H1 (cell line): ENCODE data around the gene KCTD10. TPM values are rescaled to one million over a fixed set of nuclear protein-coding genes. Genes with fewer than 3 reads are reported as not detected.

Experiments
- CTCF ChIA-PET: fragments of 300-600 bp; sonication (Branson Sonifier 250); formaldehyde crosslinking; loops from one replicate; lab custom pipeline; 2021; ENCODE audit not compliant: partially characterized antibody; lab: Charles Lee
- POLR2A ChIA-PET: fragments of 300-600 bp; sonication (Branson Sonifier 250); formaldehyde crosslinking; loops from one replicate; lab custom pipeline; 2021; ENCODE audit warnings: inconsistent platforms; ENCODE audit not compliant: partially characterized antibody; lab: Charles Lee
- DNase-seq, 2 experiments: peaks; one replicate each; pipeline versions ENCODE4 v3.0.0 to v3.0.0-alpha.2; 2010 to 2022; ENCODE audit warnings: low spot score in 2 of 2, low read depth in 1 of 2, mixed read lengths in 1 of 2
- FAIRE-seq: peaks from 2 replicates; lab custom pipeline; 2011; peaks lifted over from hg19 to GRCh38; lab: Jason Lieb, UNC
- H2AFZ ChIP-seq: 2 replicates; pipeline ENCODE4 v1.8.1; 2012; ENCODE audit warnings: low read length, inconsistent platforms
- H2AK5ac ChIP-seq: 2 replicates; pipeline ENCODE4 v1.6.1; 2013; ENCODE audit warnings: low read depth, low read length
- H2BK120ac ChIP-seq: replicated peaks from 2 replicates; pipeline ENCODE3; 2013; ENCODE audit warnings: low read depth, low read length, inconsistent platforms
- H2BK12ac ChIP-seq: 2 replicates; pipeline ENCODE4 v1.6.1; 2013; ENCODE audit warnings: low read depth, low read length
- H2BK15ac ChIP-seq: 2 replicates; pipeline ENCODE4 v1.6.1; 2013; ENCODE audit warnings: low read length
- H2BK20ac ChIP-seq: 2 replicates; pipeline ENCODE4 v1.6.1; 2013; ENCODE audit warnings: low read length
- H2BK5ac ChIP-seq: 2 replicates; pipeline ENCODE4 v1.6.1; 2013; ENCODE audit warnings: low read depth, low read length
- H3K14ac ChIP-seq: 2 replicates; pipeline ENCODE4 v1.6.1; 2013; ENCODE audit warnings: inconsistent platforms; ENCODE audit not compliant: insufficient read length
- H3K18ac ChIP-seq: 2 replicates; pipeline ENCODE4 v1.6.1; 2013; ENCODE audit warnings: low read length; ENCODE audit errors: extremely low read depth
- H3K23ac ChIP-seq: 2 replicates; pipeline ENCODE4 v1.6.1; 2013; ENCODE audit warnings: inconsistent platforms; ENCODE audit not compliant: insufficient read length
- H3K23me2 ChIP-seq: 2 replicates; pipeline ENCODE4 v1.6.1; 2013; ENCODE audit warnings: low read depth, low read length
- H3K27ac ChIP-seq: 2 replicates; pipeline ENCODE4 v1.6.1; 2011; ENCODE audit warnings: low read depth, low read length, inconsistent platforms
- H3K27me3 ChIP-seq, 4 experiments: replicated peaks in 1 of 4; 1 replicate in 1 of 4; 2 replicates in 3 of 4; pipeline versions ENCODE4 v1.6.1 to v1.8.1; 2011 to 2013; ENCODE audit warnings: low read length in 3 of 4, mild to moderate bottlenecking in 3 of 4, inconsistent platforms in 2 of 4, mixed read lengths in 2 of 4, moderate library complexity in 1 of 4; ENCODE audit not compliant: control insufficient read depth in 3 of 4, insufficient read depth in 3 of 4; ENCODE audit errors: extremely low read depth in 1 of 4
- H3K36me3 ChIP-seq, 4 experiments: 2 replicates each; pipeline versions ENCODE4 v1.6.1 to v1.8.1; 2011 to 2013; ENCODE audit warnings: mild to moderate bottlenecking in 4 of 4, low read length in 3 of 4, moderate library complexity in 2 of 4, control low read depth in 1 of 4, inconsistent platforms in 1 of 4; ENCODE audit not compliant: insufficient read depth in 4 of 4, control insufficient read depth in 2 of 4
- H3K4ac ChIP-seq: replicated peaks from 2 replicates; pipeline ENCODE3; 2013; ENCODE audit warnings: low read length, low read depth, mixed read lengths, inconsistent platforms; ENCODE audit not compliant: insufficient read length
- H3K4me1 ChIP-seq, 4 experiments: replicated peaks in 1 of 4; 1 replicate in 1 of 4; 2 replicates in 3 of 4; pipeline versions ENCODE4 v1.6.1 to v1.8.1; 2011 to 2013; ENCODE audit warnings: low read length in 3 of 4, inconsistent platforms in 2 of 4, mixed read lengths in 1 of 4; ENCODE audit not compliant: insufficient read depth in 4 of 4, control insufficient read depth in 3 of 4
- H3K4me2 ChIP-seq, 2 experiments: 2 replicates each; pipeline versions ENCODE4 v1.6.1 to v1.8.1; 2011 to 2013; ENCODE audit warnings: low read depth in 2 of 2, low read length in 2 of 2, control low read depth in 1 of 2, inconsistent platforms in 1 of 2, mild to moderate bottlenecking in 1 of 2; ENCODE audit not compliant: insufficient read depth in 1 of 2
- H3K4me3 ChIP-seq, 4 experiments: fragments of 200-600, 300-600 bp in 1 of 4; sonication (generic), shearing (Covaris generic), sonication (Bioruptor Twin) in 1 of 4; 2 replicates each; pipeline versions ENCODE4 v1.5.1 to v1.8.1; 2011 to 2016; ENCODE audit warnings: low read length in 4 of 4, low read depth in 3 of 4, control low read depth in 2 of 4, inconsistent platforms in 2 of 4, mild to moderate bottlenecking in 2 of 4, mixed read lengths in 1 of 4, moderate library complexity in 1 of 4; ENCODE audit not compliant: insufficient read depth in 2 of 4; ENCODE audit errors: extremely low read depth in 1 of 4
- H3K56ac ChIP-seq: replicated peaks from 2 replicates; pipeline ENCODE3; 2013; ENCODE audit warnings: low read depth, mild to moderate bottlenecking, mixed read lengths, low read length, inconsistent platforms; ENCODE audit not compliant: insufficient read length
- H3K79me1 ChIP-seq: 2 replicates; pipeline ENCODE4 v1.6.1; 2013; ENCODE audit warnings: low read depth, low read length, control low read depth
- H3K79me2 ChIP-seq, 2 experiments: 2 replicates each; pipeline versions ENCODE4 v1.6.1 to v1.8.1; 2012 to 2013; ENCODE audit warnings: low read length in 2 of 2, mild to moderate bottlenecking in 2 of 2, inconsistent platforms in 1 of 2; ENCODE audit not compliant: insufficient read depth in 2 of 2, control insufficient read depth in 1 of 2
- H3K9ac ChIP-seq, 4 experiments: replicated peaks in 1 of 4; 1 replicate in 1 of 4; 2 replicates in 3 of 4; pipeline versions ENCODE4 v1.6.1 to v1.8.1; 2011 to 2013; ENCODE audit warnings: low read depth in 3 of 4, low read length in 3 of 4, control low read depth in 2 of 4, mild to moderate bottlenecking in 2 of 4, moderate library complexity in 2 of 4, inconsistent platforms in 1 of 4; ENCODE audit errors: extremely low read depth in 1 of 4
- H3K9me3 ChIP-seq, 2 experiments: 2 replicates each; pipeline versions ENCODE4 v1.6.1 to v1.8.1; 2012 to 2013; ENCODE audit warnings: mild to moderate bottlenecking in 2 of 2, moderate library complexity in 2 of 2, control low read depth in 1 of 2, inconsistent platforms in 1 of 2, low read depth in 1 of 2, low read length in 1 of 2, mixed read lengths in 1 of 2; ENCODE audit not compliant: insufficient read depth in 2 of 2
- H4K20me1 ChIP-seq, 2 experiments: replicated peaks in 1 of 2; 2 replicates each; pipeline versions ENCODE3 to v1.8.1; 2011 to 2013; ENCODE audit warnings: inconsistent platforms in 2 of 2, low read length in 2 of 2, mild to moderate bottlenecking in 1 of 2; ENCODE audit not compliant: insufficient read depth in 2 of 2, control insufficient read depth in 1 of 2
- H4K5ac ChIP-seq: 2 replicates; pipeline ENCODE4 v1.6.1; 2013; ENCODE audit warnings: low read length, low read depth, mixed read lengths, inconsistent platforms; ENCODE audit not compliant: insufficient read length
- H4K8ac ChIP-seq: 2 replicates; pipeline ENCODE4 v1.8.0; 2013; ENCODE audit warnings: mild to moderate bottlenecking, moderate library complexity, low read length, inconsistent platforms; ENCODE audit not compliant: insufficient read depth; ENCODE audit errors: extremely low read depth
- H4K91ac ChIP-seq: replicated peaks from 2 replicates; pipeline ENCODE3; 2013; ENCODE audit warnings: low read length, mixed read lengths, inconsistent platforms; ENCODE audit not compliant: insufficient read length
- ZNF274 ChIP-seq: IDR thresholded peaks from 2 replicates; pipeline ENCODE4 v1.7.0; 2012; ENCODE audit warnings: low read length, borderline replicate concordance; ENCODE audit errors: extremely low read depth
- WGBS, 2 experiments: shearing (Covaris generic) in 1 of 2; methylation state at CpG; one replicate each; pipeline versions ENCODE4 v1.1.6 to v1.1.7; 2013 to 2015; ENCODE audit warnings: low lambda C conversion rate in 2 of 2, mixed read lengths in 2 of 2, inconsistent platforms in 1 of 2, low coverage in 1 of 2, missing lambda C conversion rate in 1 of 2; ENCODE audit not compliant: insufficient replicate concordance in 2 of 2, insufficient coverage in 1 of 2, insufficient read length in 1 of 2; ENCODE audit errors: extremely low coverage in 1 of 2, missing lambda C conversion rate in 1 of 2; 5-methylcytosine and 5-hydroxymethylcytosine counted together
- polyA plus RNA-seq, 7 experiments: library from polyadenylated mRNA; depleted of rRNA in 3 of 7; stranded (reverse) in 5 of 7; unstranded in 2 of 7; fragments of >200 nt in 5 of 7; fragments of 200-250 nt in 2 of 7; gene quantifications; 1 replicate in 5 of 7; 2 replicates in 1 of 7; 4 replicates in 1 of 7; pipeline versions ENCODE4 v1.2.1 to v1.2.3, GENCODE V29; 2011 to 2013; ENCODE audit warnings: missing spikeins in 2 of 7, mixed read lengths in 2 of 7
- total RNA-seq: library from RNA; stranded (reverse); fragmentation: NEBNext Ultra II Directional; extraction: Animal tissue kit (Norgen Biotek cat#: 25700); gene quantifications from 2 replicates; pipeline ENCODE4 v1.2.1, GENCODE V29; 2021

Gene KCTD10
- total and polyA plus RNA-seq, 2 of the 8 experiments (the other 6 are each of a cell fraction or from before 2014, with no cell fraction given), result 45.3 to 52.4 TPM

GRCh38 chr12:109501299-109501698, 24.2 kb upstream of the KCTD10 start:
- Histone ChIP-seq H3K36me3 (peaks cover 2 to 44% (median 21%) of the 10 kb centered on the region in 4 experiments), H3K9ac (no peak overlapping the region), H4K8ac (no peak overlapping the region), H3K4me3 (no peak overlapping the region), H3K23ac (no peak overlapping the region), H4K5ac (no peak overlapping the region), H2BK120ac (no peak overlapping the region), H3K4ac (no peak overlapping the region), H3K18ac (no peak overlapping the region), H3K23me2 (no peaks in the 10 kb centered on the region), H2BK5ac (no peak overlapping the region), H2BK12ac (no peak overlapping the region), H3K4me1 (no peaks in the 10 kb centered on the region), H2AFZ (no peak overlapping the region), H3K56ac (no peak overlapping the region), H3K4me2 (no peak overlapping the region), H3K79me1 (no peaks in the 10 kb centered on the region), H3K79me2 (no peaks in the 10 kb centered on the region), H4K91ac (no peak overlapping the region), H3K9me3 (no peaks in the 10 kb centered on the region), H3K14ac (no peak overlapping the region), H3K27me3 (no peaks in the 10 kb centered on the region), H2AK5ac (no peak overlapping the region), H2BK15ac (no peak overlapping the region), H3K27ac (no peak overlapping the region), H4K20me1 (no peaks in the 10 kb centered on the region), H2BK20ac (no peak overlapping the region)
- no peak for TF ChIP-seq ZNF274
- ChIA-PET POLR2A (interaction anchor here (0.6 to 1.4 kb wide), 4 partner anchors 10 to 22 kb away, joined by 3 to 4 read pairs (median 3); no protein-coding TSS in a partner anchor), CTCF (interaction anchor here (0.6 to 4.8 kb wide), 8 partner anchors 8 to 595 kb away, joined by 3 to 29 read pairs (median 4); no protein-coding TSS in a partner anchor)
- WGBS, 2 experiments, result 93% methylated on average over 6 of the region's 6 CpGs; no CpG with 5 or more reads in 1 of the 2 experiments
- no peak for FAIRE-seq
- no peak for DNase-seq
